ENCODE data around the gene PTPRU.

DNA sequence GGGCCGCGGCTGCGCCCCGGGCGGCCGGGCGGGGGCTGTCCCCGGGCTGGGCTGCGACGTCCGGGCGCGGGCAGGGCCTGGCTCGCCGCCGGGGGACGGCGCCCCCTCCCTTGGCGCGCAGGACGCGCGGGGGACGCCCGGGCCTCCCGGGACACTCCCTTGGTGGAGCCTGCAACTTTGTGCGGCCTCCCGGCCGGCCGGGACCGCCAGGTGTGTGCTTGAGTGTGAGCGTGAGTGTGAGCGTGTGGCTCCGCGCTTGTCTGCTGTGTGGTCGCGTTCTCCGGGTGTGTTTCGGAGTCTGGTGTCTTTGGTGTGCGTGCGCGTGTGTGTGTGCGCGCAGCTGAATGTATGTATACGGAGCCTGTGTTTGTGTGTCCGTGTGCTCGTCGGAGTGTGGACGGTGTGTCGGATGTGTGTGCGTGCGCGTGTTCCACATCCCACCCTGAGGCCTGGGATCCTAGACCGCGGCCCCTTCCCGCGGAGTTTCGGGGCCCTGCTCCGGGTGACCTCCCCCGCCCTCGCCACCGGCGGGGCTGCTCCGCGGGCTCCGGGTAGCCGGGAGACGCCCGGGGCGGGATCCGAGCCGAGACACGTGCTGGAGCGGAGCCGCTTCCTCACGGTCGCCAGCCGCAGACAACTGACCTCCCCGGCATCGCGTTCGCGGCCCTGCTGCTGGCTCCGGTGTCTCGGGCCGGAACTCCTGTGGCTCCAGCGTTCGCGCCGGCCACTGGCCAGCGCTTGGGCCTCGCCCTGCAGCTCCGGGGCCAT lies 1.7 kb downstream of the PTPRU start:
- TF ChIP-seq SUZ12 (IDR thresholded peaks at IDR 0.05; ENCODE audit: extremely low read depth, insufficient read depth, insufficient read length) (peak; percentile 79), ZNF274 (IDR thresholded peaks at IDR 0.05; ENCODE audit: low read depth, low read length) (no peak), YY1 (IDR thresholded peaks at IDR 0.05; ENCODE audit: insufficient read depth, insufficient read length) (no peak)
